HEK293T (cell line): ENCODE measurements around the gene FNDC5.

Experiments used
- CTCF ChIA-PET: fragments of 350-600 bp; formaldehyde crosslinking; extraction: SDS; loops from one replicate; lab custom pipeline; 2021; ENCODE audit warnings: antibody characterized with exemption, inconsistent platforms; lab: Yijun Ruan, JAX
- POLR2A ChIA-PET: fragments of 350-600 bp; formaldehyde crosslinking; extraction: SDS; loops from one replicate; lab custom pipeline; 2020; ENCODE audit warnings: antibody characterized with exemption, inconsistent platforms; lab: Yijun Ruan, JAX
- DNase-seq: peaks from one replicate; pipeline ENCODE4 v3.0.0; 2012; ENCODE audit warnings: mixed read lengths; ENCODE audit errors: extremely low spot score
- ARNT ChIP-seq: fragments of 450-650 bp; IDR thresholded peaks from 2 replicates; pipeline ENCODE4 v1.6.1; 2017; ENCODE audit warnings: mild to moderate bottlenecking
- BHLHE40 ChIP-seq: fragments of 450-650 bp; IDR thresholded peaks from 2 replicates; pipeline ENCODE4 v1.6.1; 2016; ENCODE audit warnings: mild to moderate bottlenecking, moderate library complexity, borderline replicate concordance
- CTBP1 ChIP-seq: fragments of 450-650 bp; IDR thresholded peaks from 2 replicates; pipeline ENCODE4 v1.6.1; 2016; ENCODE audit warnings: borderline replicate concordance
- ELF4 ChIP-seq: fragments of 450-650 bp; IDR thresholded peaks from 2 replicates; pipeline ENCODE4 v1.6.1; 2017; ENCODE audit warnings: antibody characterized with exemption
- FOXA1 ChIP-seq: fragments of 450-650 bp; IDR thresholded peaks from 2 replicates; pipeline ENCODE4 v1.6.1; 2016; ENCODE audit warnings: mild to moderate bottlenecking
- FOXK2 ChIP-seq: fragments of 450-650 bp; IDR thresholded peaks from 2 replicates; pipeline ENCODE4 v1.6.1; 2016; ENCODE audit warnings: mild to moderate bottlenecking
- FOXM1 ChIP-seq: fragments of 450-650 bp; IDR thresholded peaks from 2 replicates; pipeline ENCODE4 v1.6.1; 2017; ENCODE audit warnings: mild to moderate bottlenecking, borderline replicate concordance
- HDGF ChIP-seq: fragments of 450-650 bp; IDR thresholded peaks from 2 replicates; pipeline ENCODE4 v1.6.1; 2017; ENCODE audit warnings: antibody characterized with exemption, borderline replicate concordance
- L3MBTL2 ChIP-seq: fragments of 450-650 bp; conservative IDR thresholded peaks from 2 replicates; pipeline ENCODE4 v1.6.1; 2016; ENCODE audit warnings: mild to moderate bottlenecking
- LEF1 ChIP-seq: fragments of 450-650 bp; IDR thresholded peaks from 2 replicates; pipeline ENCODE4 v1.6.1; 2017; ENCODE audit warnings: mild to moderate bottlenecking, borderline replicate concordance
- NFRKB ChIP-seq: fragments of 450-650 bp; IDR thresholded peaks from 2 replicates; pipeline ENCODE4 v1.6.1; 2016; ENCODE audit warnings: mild to moderate bottlenecking, moderate library complexity
- SP1 ChIP-seq: fragments of 450-650 bp; IDR thresholded peaks from 2 replicates; pipeline ENCODE4 v1.6.1; 2017
- SUZ12 ChIP-seq: fragments of 450-650 bp; IDR thresholded peaks from 2 replicates; pipeline ENCODE4 v1.6.1; 2016; ENCODE audit warnings: mild to moderate bottlenecking
- TARDBP ChIP-seq: fragments of 450-650 bp; IDR thresholded peaks from 2 replicates; pipeline ENCODE4 v1.6.1; 2016
- ZNF384 ChIP-seq: fragments of 450-650 bp; IDR thresholded peaks from 2 replicates; pipeline ENCODE4 v1.6.1; 2016
- TF ChIP-seq, protein P1 (sequence below): fragments of 450-650 bp; IDR thresholded peaks from 2 replicates; pipeline ENCODE4 v1.6.1; 2016

The FNDC5 gene

DNA sequence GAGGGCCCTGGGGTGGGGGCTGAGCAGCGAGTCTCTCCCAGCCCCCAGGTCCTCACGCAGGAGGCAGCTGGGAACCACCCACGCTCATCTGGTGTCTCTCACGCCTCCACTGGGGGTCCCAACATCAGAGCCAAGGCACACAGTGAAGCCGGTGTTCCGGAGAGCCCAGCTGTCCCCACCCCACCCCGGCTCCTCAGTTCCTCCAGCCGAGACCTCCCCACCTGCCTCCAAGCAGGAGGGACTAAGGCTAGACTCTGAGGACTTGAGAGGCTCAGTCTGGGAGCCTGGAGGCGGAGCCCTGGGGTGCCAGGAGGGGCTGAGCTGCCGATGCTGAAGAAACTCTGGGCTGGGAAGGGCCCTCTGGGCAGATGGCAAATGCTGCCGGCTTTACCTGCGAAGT, 14.0 kb upstream of the FNDC5 start:
- ChIA-PET POLR2A (no interaction called here), CTCF (no interaction called here)
- TF ChIP-seq ZNF384 (no peak), TARDBP (no peak), BHLHE40 (no peak), L3MBTL2 (no peak), ELF4 (no peak), FOXK2 (no peak), ARNT (no peak), FOXA1 (no peak), CTBP1 (no peak), HDGF (no peak), LEF1 (no peak), NFRKB (no peak), SP1 (no peak), SUZ12 (no peak), FOXM1 (no peak)
- TF ChIP-seq, protein P1, sequence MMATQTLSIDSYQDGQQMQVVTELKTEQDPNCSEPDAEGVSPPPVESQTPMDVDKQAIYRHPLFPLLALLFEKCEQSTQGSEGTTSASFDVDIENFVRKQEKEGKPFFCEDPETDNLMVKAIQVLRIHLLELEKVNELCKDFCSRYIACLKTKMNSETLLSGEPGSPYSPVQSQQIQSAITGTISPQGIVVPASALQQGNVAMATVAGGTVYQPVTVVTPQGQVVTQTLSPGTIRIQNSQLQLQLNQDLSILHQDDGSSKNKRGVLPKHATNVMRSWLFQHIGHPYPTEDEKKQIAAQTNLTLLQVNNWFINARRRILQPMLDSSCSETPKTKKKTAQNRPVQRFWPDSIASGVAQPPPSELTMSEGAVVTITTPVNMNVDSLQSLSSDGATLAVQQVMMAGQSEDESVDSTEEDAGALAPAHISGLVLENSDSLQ, result no peak
- DNase-seq, result no peak

- CTCF ChIA-PET, result no interaction called here
Observed at GRCh38 chr1:32884032-32884372, 13.3 kb upstream of the FNDC5 start.

DNA sequence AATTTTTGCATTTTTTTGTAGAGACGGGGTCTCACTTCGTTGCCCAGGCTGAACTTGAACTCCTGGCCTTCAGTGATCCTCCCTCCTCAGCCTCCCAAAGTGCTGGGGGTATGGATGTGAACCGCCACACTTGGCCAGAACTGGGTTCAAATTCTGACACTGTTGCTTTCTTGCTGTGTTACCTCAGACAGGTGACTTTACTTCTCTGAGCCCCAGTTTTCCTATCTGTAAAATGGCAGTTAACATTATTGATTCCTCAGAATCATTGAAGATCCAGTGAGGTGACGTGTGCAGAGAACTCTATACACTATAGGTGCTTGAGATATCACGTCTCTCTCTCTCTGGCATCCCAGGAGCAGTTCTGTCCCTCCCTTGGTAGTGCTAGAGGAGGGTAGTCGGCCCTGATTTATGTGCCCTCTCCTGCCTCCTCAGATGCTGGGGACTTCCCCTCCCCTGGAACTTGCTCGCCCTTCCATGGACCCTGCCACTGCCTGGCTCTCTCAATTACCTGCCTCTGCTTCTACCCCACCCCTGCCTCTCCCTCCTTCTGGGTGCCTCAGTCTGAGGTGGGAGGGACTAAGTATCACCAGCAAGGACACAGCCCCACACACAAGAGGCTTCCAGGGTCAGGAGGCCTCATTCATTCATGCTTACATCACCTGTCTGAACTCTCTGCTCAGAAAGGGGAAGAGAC, 12.8 kb upstream of the FNDC5 start:
- DNase-seq, result no peak
- TF ChIP-seq CTBP1, result no peak
- TF ChIP-seq FOXA1, result no peak
- TF ChIP-seq NFRKB, result no peak
- TF ChIP-seq L3MBTL2, result no peak
- no peak for TF ChIP-seq SP1
- TF ChIP-seq HDGF, result no peak
- ChIA-PET CTCF (no interaction called here), POLR2A (no interaction called here)

More at GRCh38 chr1:32884032-32884372, 13.3 kb upstream of the FNDC5 start:
- POLR2A ChIA-PET, result no interaction called here
- TF ChIP-seq FOXK2, result no peak
- TF ChIP-seq LEF1, result no peak
- DNase-seq, result no peak

DNA sequence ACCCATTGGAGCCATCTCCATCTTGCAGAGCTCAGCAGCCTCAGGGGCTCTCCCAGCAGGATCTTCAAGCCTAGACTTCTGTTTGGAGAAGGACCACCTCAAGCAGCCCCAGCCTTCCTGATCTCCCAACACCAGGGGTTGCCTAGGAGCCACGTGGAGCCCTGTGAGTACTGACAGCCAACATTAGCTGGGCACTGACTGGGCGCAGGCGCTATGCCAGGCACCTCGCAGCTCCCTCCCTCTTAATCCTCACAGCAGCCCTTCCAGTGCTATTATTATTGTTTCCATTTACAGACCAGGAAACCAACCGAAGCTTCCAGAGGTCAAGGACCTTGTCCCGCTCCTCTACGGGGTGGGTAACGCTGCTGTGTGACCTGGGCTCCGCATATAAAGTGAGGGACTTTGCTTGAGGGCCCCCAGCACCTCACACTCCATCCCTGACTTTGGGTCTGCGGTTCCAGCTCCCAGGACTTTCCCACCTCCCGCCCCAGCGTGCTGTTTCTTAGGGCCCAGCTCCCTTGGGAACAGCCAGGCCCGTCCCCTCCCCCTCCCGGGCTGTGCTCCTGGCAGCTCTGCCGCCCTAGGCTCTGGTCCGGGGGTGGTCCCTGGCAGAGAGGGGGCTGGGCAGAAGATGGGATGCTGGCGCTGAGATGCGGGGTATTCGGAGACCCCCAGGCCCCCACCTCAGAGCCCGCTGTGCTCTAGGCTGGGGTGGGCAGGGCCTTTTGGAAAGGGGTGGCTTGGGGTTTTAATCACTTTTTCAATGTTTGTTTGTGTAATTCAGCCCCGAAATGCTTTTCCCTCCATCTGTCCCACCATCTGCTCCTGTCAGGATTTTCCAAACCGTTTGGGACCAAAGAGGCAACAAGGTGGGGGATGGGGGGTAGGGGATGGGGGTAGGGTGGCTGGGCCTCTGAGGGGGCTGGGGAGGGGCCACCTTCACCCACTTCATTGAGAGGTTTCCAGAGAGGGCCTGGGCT, 11.4 kb upstream of the FNDC5 start:
- TF ChIP-seq TARDBP (no peak), NFRKB (no peak), SP1 (no peak), FOXM1 (no peak), FOXA1 (no peak), ARNT (no peak), CTBP1 (no peak), BHLHE40 (no peak), ZNF384 (no peak), LEF1 (no peak), L3MBTL2 (no peak), FOXK2 (no peak), ELF4 (no peak), HDGF (no peak), SUZ12 (no peak)
- TF ChIP-seq, protein P1, result no peak
- ChIA-PET POLR2A (interaction anchor here (0.8 kb wide), 1 partner anchor 199 kb away, joined by 3 read pairs; the partner anchor contains the start of gene AZIN2), CTCF (interaction anchor here (0.6 to 1.5 kb wide), 5 partner anchors 9 to 568 kb away, joined by 3 to 5 read pairs (median 4); no protein-coding TSS in a partner anchor)
- no peak for DNase-seq

DNA sequence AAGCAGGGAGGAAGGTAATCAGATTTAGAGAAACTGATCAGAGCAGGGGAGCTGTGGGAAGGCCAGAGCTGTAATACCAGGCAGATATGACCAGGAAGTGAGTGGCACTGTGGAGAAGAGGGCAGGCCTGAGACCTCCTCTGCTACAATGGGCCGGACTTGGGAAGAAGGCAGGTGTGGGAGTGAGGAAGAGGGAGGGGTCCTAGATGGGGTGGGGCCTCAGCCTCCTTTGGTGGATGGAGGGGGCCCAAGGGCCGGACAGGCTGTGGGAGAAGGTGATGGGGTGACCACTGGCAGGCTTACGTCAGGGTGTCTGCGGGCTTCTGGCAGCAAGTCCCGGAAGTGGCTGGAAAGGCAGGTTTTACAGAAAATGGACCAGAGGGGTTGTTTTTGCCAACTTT, 10.6 kb upstream of the FNDC5 start:
- TF ChIP-seq FOXM1 (no peak), TARDBP (no peak), HDGF (no peak), NFRKB (no peak), SUZ12 (no peak), L3MBTL2 (no peak), ZNF384 (no peak), FOXA1 (no peak)
- TF ChIP-seq, protein P1, result no peak
- CTCF ChIA-PET, result interaction anchor here (1.1 to 1.5 kb wide), 2 partner anchors 11 to 13 kb away, joined by 3 to 5 read pairs; no protein-coding TSS in a partner anchor
- POLR2A ChIA-PET, result interaction anchor here (1.1 kb wide), 1 partner anchor 9 kb away, joined by 3 read pairs; no protein-coding TSS in a partner anchor
- DNase-seq, result no peak
